ENCODE measurements around the gene ASB7.
"Not testable (repeated sequence)": the region's sequence is repeated elsewhere in the genome, so short reads cannot be mapped to it uniquely, and the experiment has no call there.

The ASB7 gene
- 42.7 to 54.9 (median 52.4) reads per million in 4 experiments for total RNA-seq

GRCh38 chr15:100602064-100602822 is at the start of gene ASB7, which contains the start of gene LINS1:
Gene ASB7, plus strand, starts transcription at chr15:100602589. Its CDS starts 9,628 bp downstream, at chr15:100612217.
Gene LINS1, minus strand, starts transcription at chr15:100602184. Its CDS starts 21,342 bp downstream, at chr15:100580842.
- DNase-seq: peak; percentile 100

GRCh38 chr15:100553468-100553867 is 48.9 kb upstream of the ASB7 start:
- no peak for DNase-seq

- no peak for DNase-seq
Observed at GRCh38 chr15:100558771-100559254, 43.6 kb upstream of the ASB7 start.

DNA sequence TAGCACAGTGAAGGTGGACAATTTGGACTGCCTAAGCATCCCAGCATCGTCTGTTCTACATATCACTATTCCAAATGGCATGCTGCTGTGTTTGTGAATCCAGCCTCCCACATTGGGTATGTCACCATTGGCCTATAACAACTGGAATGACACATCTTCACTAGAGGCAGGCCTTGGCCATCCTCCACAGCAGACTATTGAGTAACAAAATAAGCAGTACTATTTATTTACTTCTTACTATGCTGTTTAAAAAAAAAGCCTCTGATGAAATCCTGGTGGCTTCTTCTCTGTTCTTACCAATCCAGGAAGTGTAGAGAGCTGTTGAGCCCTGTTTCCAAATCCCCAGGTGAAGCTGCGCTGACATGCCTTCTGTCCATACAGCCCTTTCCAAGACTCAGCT is 43.1 kb upstream of the ASB7 start:
- no peak for DNase-seq

DNA sequence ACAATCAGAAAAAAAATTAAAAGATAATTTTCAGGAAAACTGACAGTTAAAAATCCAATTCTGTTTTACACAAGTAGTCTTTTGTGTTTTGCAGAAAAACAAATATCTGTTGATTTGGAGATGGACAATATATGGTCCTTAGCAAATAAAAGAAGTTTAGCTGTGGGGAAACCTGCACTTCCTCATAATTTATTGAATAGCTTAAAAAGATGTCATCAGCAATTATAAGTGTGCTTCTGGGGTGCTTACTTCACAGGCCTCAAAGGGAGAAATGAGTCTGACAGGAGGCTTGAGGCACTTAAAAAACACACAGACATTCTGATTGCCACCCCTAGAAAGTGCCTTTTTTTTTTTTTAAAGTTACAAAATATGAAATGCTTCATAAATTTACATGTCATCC is 42.1 kb upstream of the ASB7 start:
- no peak for DNase-seq

DNA sequence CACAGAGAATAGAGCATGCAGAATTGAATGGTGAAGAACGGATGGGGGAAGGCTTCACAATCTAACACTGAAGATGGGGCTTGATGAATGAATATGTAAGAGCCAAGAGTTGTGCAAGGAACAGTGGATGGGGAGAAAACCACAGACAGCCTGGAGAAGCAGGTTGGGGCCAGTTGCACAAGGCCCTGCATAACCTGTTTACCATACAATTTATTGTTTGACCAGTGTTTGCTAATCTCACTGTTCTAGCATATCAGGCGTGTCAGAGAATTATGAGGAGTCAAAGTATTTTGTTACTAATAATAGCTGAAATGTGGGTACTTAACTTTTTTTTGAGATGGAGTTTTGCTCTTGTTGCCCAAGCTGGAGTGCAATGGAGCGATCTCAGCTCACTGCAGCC is 36.8 kb upstream of the ASB7 start:
- DNase-seq: no peak

- no peak for DNase-seq
Observed at GRCh38 chr15:100566850-100567628, 35.4 kb upstream of the ASB7 start.

- no peak for DNase-seq
Observed at GRCh38 chr15:100569391-100569790, 33.0 kb upstream of the ASB7 start.

DNA sequence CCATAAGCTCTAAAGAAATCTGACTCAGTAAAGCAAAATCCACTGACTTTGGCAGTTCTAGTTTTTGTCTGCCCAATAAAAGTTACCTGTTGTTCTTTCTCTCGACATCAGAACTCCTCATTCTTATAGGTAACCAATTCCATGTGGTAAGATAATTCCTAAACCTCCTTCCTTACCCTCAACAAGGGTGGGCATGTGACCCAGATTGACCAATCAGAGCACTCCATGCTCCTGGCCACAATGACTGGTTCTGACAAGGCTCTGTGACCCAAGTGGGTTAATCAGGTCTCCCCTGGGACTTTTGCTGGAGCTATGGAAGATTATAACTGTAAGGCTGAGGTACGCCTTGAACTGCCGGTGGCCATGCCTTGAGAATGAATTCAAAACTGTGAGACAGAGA is 32.1 kb upstream of the ASB7 start:
- no peak for DNase-seq

GRCh38 chr15:100570735-100571313 is 31.6 kb upstream of the ASB7 start:
- no peak for DNase-seq

- no peak for DNase-seq
Observed at GRCh38 chr15:100571592-100572167, 30.7 kb upstream of the ASB7 start.

DNA sequence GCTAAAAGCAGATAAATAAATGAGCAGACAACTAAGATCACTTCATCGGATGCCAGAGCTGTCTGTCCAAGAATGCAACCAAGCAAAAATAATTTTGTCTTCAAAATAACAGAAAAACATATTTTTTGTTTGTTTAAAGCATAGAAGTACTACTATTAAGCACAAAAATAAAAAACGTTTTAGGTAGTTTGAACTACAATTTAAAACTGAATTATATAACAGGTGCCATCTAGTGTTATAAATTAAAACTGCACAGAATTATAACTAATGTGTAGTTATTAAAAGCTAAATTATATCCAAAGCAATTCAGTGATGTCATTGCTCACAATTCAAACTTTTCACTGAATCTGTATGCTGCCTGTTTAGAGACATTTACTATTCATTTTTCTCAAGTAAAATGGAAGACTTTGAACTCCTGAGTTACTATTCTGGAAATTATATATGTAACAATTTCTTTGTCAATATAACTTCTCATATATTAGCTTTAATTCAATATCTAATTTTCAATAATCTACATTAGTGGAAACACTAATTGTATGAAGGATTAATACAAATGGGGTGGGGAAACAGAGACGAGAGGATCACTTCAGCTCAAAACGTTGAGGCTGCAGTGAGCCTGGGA is 29.9 kb upstream of the ASB7 start:
- DNase-seq: no peak

DNA sequence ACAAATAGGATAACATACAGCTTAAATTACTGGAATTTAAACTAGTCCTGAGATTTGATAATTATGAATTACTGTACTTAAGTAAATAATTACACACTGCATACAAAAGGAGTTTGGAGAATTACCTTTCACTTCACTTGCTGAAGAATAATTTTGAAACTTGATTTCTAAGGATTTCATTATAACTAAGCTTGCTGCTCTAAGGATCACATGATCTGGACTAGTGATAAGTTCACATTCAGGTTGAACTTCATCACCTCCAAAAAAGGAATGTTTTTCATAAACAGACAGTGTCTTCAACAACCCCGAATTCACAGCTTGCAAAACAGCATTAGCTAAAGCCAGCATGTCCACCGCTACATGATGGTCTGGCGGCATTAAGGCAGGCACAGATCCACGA is 28.9 kb upstream of the ASB7 start:
- DNase-seq: no peak

DNA sequence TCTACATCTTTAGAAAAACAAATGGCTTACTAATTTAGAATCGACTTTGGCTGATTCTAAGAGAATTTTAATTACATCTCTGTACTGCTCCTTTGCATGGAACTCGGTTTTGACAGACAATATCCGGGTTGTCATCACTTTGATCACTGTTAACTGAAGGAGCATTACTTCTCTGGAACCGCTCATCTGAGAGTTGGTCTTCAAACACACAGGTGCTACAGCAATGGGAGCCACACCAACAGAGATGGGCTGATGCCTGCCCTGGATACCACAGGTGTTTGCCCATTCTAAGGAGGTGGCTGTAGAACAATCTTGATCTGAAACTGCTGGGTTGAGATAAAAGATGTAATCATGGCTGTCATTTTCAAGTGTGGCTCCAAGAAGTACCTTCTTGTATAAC is 22.0 kb upstream of the ASB7 start:
- DNase-seq: no peak

- DNase-seq: no peak
Observed at GRCh38 chr15:100588638-100589242, 13.6 kb upstream of the ASB7 start.

- not testable (repeated sequence) for DNase-seq
Observed at GRCh38 chr15:100591163-100591562, 11.2 kb upstream of the ASB7 start.

GRCh38 chr15:100591835-100592234 is 10.6 kb upstream of the ASB7 start:
- DNase-seq: no peak

DNA sequence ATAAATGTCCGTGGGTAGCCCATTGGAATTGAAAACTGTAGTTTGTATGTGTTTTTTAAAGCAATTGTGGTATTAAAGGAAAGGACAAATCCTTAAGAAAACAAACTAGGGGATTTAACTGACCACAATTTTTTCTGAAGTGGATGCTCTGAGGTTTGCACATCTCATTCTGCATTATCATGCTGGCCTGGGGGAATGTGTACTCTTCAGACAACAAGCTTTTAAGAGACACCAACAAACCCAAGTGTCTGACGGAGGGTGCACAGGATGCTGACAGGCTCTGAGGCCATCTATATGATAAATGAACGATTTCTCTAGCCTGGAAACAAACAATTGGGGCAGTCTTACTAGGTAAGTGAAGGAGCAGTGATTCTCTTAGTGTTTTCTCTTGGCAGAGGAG is 9.5 kb upstream of the ASB7 start:
- DNase-seq: no peak

- DNase-seq: no peak
Observed at GRCh38 chr15:100593431-100593830, 9.0 kb upstream of the ASB7 start.

DNA sequence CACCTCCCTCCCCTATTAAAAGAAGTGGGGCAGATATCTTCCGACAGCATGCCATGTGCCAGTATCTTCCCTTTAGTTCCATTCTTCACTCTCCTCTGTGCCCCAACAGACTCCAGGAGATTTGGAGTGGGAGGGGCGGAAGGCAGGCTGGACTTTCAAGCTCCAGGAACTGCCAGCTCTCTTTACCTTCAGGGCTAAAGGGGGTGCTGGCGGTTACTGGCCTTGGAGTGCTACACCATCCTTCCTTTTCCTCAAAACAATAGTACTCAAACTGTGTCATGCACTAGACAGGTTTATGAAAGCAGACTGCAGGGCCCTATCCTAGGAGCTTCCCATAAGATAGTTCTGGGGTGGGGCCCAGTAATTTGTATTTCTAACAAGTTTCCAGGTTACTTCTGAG is 6.4 kb upstream of the ASB7 start:
- no peak for DNase-seq

DNA sequence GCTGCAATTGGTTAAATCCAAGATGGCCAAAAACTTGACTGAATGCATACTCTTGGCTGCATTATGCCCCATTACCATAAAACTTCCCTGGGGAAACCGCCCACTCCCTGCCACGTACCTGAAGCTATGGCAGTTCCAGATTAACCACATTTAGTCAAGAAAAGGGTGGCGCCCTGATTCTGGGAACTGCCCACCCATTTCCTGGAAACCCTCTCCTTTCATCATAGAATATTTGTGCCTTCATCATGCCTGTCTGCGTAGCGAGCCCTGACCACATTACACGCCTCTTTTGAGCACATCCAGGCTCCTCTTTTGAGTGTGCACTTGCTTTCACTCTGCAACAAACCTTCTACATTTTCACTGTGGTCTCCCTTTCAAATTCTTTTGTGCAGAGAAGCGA is 5.6 kb upstream of the ASB7 start:
- peak; percentile 90 for DNase-seq

DNA sequence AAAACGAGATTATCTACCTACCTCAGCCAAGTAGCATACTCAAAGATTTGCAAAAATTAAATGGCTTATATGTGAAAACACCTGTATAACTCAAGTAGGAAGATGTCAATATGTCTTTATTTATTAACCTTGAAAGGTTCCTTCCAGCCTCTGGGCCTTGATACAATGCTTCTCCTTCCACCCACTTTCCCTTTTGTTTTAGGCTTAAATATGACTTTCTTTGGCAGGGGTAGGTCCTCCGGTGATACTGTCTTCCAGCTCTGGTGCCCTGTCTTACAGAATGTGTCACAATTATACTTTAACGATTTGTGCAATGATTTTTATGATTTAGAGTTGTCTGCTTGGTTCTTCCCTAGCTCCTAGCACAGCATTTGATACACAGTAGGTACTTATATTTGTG is 4.5 kb upstream of the ASB7 start:
- DNase-seq: no peak
